Large intestine (tissue), 3 donors: ENCODE measurements around the gene CREB3. TPM values are rescaled to one million over a fixed set of nuclear protein-coding genes. Genes with fewer than 3 reads are reported as not detected.
A peak's percentile ranks its signal among the peaks of the same experiment; 100 is the strongest.

Experiments used
- DNase-seq, 2 donors: peaks; one replicate each; pipeline versions ENCODE4 v3.0.0 to v3.0.0-alpha.2; 2013
- H3K27ac ChIP-seq: one replicate; pipeline ENCODE4 v1.5.1; 2013; ENCODE audit warnings: low read length
- H3K27me3 ChIP-seq: 2 replicates; pipeline ENCODE4 v1.6.1; 2013; ENCODE audit warnings: low read length; ENCODE audit not compliant: control insufficient read depth, insufficient read depth
- H3K36me3 ChIP-seq: 2 replicates; pipeline ENCODE4 v1.6.1; 2013; ENCODE audit warnings: low read length; ENCODE audit not compliant: control insufficient read depth, insufficient read depth
- H3K4me1 ChIP-seq: one replicate; pipeline ENCODE4 v1.6.1; 2013; ENCODE audit warnings: low read length; ENCODE audit not compliant: control insufficient read depth, insufficient read depth
- H3K4me3 ChIP-seq: one replicate; pipeline ENCODE4 v1.5.1; 2013; ENCODE audit warnings: low read length
- H3K9me3 ChIP-seq: one replicate; pipeline ENCODE4 v1.6.1; 2013; ENCODE audit warnings: mild to moderate bottlenecking, low read depth, low read length, moderate library complexity; ENCODE audit not compliant: control insufficient read depth
- WGBS: methylation state at CpG from one replicate; pipeline ENCODE4 v1.1.5; 2013; ENCODE audit warnings: low lambda C conversion rate; ENCODE audit not compliant: insufficient coverage; 5-methylcytosine and 5-hydroxymethylcytosine counted together
- polyA plus RNA-seq: library from polyadenylated mRNA; unstranded; fragments of 120-200 nt; gene quantifications from one replicate; pipeline ENCODE4 v1.2.1, GENCODE V29; 2013

Gene CREB3
- polyA plus RNA-seq, 1 donor, result 25.4 TPM

GRCh38 chr9:35769763-35770162 is 37.3 kb downstream of the CREB3 start:
- H3K4me3 ChIP-seq, result no peak overlapping the region
- no peaks in the 10 kb centered on the region for H3K9me3 ChIP-seq
- H3K27ac ChIP-seq, result no peak overlapping the region
- peaks cover 23% of the 10 kb centered on the region for H3K4me1 ChIP-seq
- no peak for DNase-seq
- 100% methylated on average over 1 of the region's 1 CpG for WGBS
- H3K27me3 ChIP-seq, result no peaks in the 10 kb centered on the region
- no peaks in the 10 kb centered on the region for H3K36me3 ChIP-seq

- Histone ChIP-seq H3K27me3 (no peaks in the 10 kb centered on the region), H3K9me3 (no peaks in the 10 kb centered on the region), H3K27ac (peak overlapping the region; percentile 77), H3K4me3 (no peak overlapping the region), H3K4me1 (peaks cover 28% of the 10 kb centered on the region), H3K36me3 (no peaks in the 10 kb centered on the region)
- DNase-seq, result no peak
- 20% methylated on average over 1 of the region's 4 CpGs for WGBS
Observed at GRCh38 chr9:35771075-35771433, 38.6 kb downstream of the CREB3 start.

- Histone ChIP-seq H3K4me1 (peaks cover 28% of the 10 kb centered on the region), H3K9me3 (no peaks in the 10 kb centered on the region), H3K4me3 (no peak overlapping the region), H3K27me3 (no peaks in the 10 kb centered on the region), H3K36me3 (no peaks in the 10 kb centered on the region), H3K27ac (peak overlapping the region; percentile 77)
- 23% methylated on average over 1 of the region's 1 CpG for WGBS
- peak; percentile 20 to 59 for DNase-seq
Observed at GRCh38 chr9:35771534-35771933, 39.1 kb downstream of the CREB3 start.

- Histone ChIP-seq H3K36me3 (no peaks in the 10 kb centered on the region), H3K9me3 (no peaks in the 10 kb centered on the region), H3K4me1 (peaks cover 28% of the 10 kb centered on the region), H3K27me3 (no peaks in the 10 kb centered on the region), H3K27ac (peak overlapping the region; percentile 77), H3K4me3 (no peak overlapping the region)
- peak; percentile 89 to 92 for DNase-seq
- 53% methylated on average over 2 of the region's 3 CpGs for WGBS
Observed at GRCh38 chr9:35771943-35772342, 39.5 kb downstream of the CREB3 start.

GRCh38 chr9:35774907-35775635 is 42.6 kb downstream of the CREB3 start:
- DNase-seq, result peak in 1 of 2 donors; percentile 38
- 100% methylated on average over 1 of the region's 7 CpGs for WGBS
- H3K4me1 ChIP-seq, result peaks cover 28% of the 10 kb centered on the region
- no peaks in the 10 kb centered on the region for H3K27me3 ChIP-seq
- no peak overlapping the region for H3K4me3 ChIP-seq
- H3K9me3 ChIP-seq, result no peaks in the 10 kb centered on the region
- peak overlapping the region; percentile 44 for H3K27ac ChIP-seq
- H3K36me3 ChIP-seq, result no peaks in the 10 kb centered on the region

- Histone ChIP-seq H3K4me1 (peaks cover 20% of the 10 kb centered on the region), H3K36me3 (peaks cover 2% of the 10 kb centered on the region), H3K4me3 (no peak overlapping the region), H3K9me3 (no peaks in the 10 kb centered on the region), H3K27me3 (no peaks in the 10 kb centered on the region), H3K27ac (no peak overlapping the region)
- WGBS, result no CpG with 5 or more reads among the region's 4 CpGs
- DNase-seq, result no peak
Observed at GRCh38 chr9:35776018-35776417, 43.6 kb downstream of the CREB3 start.

GRCh38 chr9:35778496-35778895 is 46.0 kb downstream of the CREB3 start:
- no peak for DNase-seq
- Histone ChIP-seq H3K27ac (no peak overlapping the region), H3K27me3 (no peaks in the 10 kb centered on the region), H3K36me3 (peaks cover 2% of the 10 kb centered on the region), H3K4me1 (peaks cover 4% of the 10 kb centered on the region), H3K4me3 (no peak overlapping the region), H3K9me3 (no peaks in the 10 kb centered on the region)
- WGBS, result no CpG with 5 or more reads among the region's 3 CpGs

- no peak overlapping the region for H3K27ac ChIP-seq
- no peak for DNase-seq
- H3K4me1 ChIP-seq, result no peaks in the 10 kb centered on the region
- WGBS, result no CpG with 5 or more reads among the region's 2 CpGs
- no peaks in the 10 kb centered on the region for H3K27me3 ChIP-seq
- no peak overlapping the region for H3K4me3 ChIP-seq
- peaks cover 7% of the 10 kb centered on the region for H3K36me3 ChIP-seq
- no peaks in the 10 kb centered on the region for H3K9me3 ChIP-seq
Observed at GRCh38 chr9:35781066-35781465, 48.6 kb downstream of the CREB3 start.

- no peaks in the 10 kb centered on the region for H3K9me3 ChIP-seq
- no peak overlapping the region for H3K27ac ChIP-seq
- peaks cover 11% of the 10 kb centered on the region for H3K36me3 ChIP-seq
- H3K27me3 ChIP-seq, result no peaks in the 10 kb centered on the region
- no peak overlapping the region for H3K4me3 ChIP-seq
- H3K4me1 ChIP-seq, result no peaks in the 10 kb centered on the region
- DNase-seq, result no peak
Observed at GRCh38 chr9:35783418-35783817, 51.0 kb downstream of the CREB3 start.
